DMS53 treated with DMSO at 0.1 percent for 48 hours (cell line): Measurements from ENCODE around the gene DSCAM.

Experiments
- DNase-seq: peaks from one replicate; lab custom pipeline; 2025; ENCODE audit not compliant: unreplicated experiment; lab: John Stamatoyannopoulos, UW

The DSCAM gene

GRCh38 chr21:40021558-40022351 is 825.2 kb downstream of the DSCAM start:
- no peak for DNase-seq

- DNase-seq, result no peak
These were observed 826.3 kb downstream of the DSCAM start for GRCh38 chr21:40020651-40021050.

DNA sequence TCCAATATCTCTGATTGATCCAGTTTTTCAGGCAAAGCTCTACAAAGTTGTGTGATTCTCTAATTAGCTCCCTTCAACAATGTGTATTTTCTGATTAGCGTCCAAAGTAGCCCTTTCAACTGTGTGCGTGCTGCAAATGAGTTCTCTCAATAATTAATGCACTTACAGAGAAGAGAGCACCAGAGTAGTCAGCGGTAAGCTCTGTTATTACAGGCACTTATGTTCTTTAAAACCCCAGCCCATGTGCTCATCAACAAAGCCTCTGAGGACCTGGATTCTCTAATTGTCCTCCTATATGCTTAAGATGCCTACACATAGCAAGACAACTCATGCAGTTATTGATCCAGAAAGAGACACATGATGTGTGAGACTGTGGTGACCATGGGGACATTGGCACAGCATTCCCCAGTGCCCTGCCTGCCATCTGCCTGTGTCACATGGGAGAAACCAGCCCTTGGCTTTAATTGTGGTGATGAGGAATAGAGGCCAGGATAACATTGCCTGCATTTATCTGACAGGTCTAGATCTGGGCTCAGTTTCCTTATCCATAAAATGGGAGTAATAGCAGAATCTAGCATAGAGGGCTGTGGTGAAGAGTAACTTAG is 828.0 kb downstream of the DSCAM start:
- no peak for DNase-seq

- no peak for DNase-seq
These were observed 830.3 kb downstream of the DSCAM start for GRCh38 chr21:40016667-40017066.

DNA sequence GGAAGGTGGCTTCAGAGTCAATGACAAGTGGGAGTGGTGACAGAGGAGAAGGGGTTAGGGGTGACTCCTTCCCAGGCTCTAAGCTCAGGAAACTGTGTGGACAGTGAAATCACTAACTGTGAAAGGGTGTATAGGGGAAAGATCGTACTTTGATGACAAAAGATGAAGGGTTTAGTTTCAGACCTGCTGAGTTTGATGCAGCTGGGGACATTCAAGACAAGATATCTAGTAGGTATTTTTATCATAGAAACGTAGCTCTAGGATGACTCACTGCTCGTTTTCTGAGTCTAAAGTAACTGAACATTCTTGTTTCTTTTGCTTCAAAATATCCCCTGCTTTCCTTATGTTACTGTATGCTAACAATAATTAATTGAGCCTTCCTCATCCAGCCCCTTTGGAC is 830.7 kb downstream of the DSCAM start:
- no peak for DNase-seq

DNA sequence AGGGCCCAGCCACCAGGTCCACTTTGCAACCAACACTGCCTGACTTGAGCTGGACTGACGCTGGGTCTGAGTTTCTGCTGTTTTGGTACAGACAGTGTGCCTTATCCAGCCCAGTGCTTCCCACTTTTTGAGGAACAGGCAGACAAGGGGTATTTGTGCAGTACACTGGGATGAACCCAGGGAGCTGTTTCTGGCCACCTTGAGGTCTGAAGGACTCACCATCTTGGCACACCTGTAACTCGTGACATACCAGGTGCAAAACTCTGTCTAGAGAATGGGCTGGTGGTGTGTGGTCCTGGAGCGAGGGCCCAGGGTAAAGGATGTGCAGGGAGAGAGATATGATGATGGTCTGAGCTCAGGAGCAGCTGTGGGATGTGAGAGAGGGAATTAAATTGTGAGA is 831.1 kb downstream of the DSCAM start:
- no peak for DNase-seq

DNA sequence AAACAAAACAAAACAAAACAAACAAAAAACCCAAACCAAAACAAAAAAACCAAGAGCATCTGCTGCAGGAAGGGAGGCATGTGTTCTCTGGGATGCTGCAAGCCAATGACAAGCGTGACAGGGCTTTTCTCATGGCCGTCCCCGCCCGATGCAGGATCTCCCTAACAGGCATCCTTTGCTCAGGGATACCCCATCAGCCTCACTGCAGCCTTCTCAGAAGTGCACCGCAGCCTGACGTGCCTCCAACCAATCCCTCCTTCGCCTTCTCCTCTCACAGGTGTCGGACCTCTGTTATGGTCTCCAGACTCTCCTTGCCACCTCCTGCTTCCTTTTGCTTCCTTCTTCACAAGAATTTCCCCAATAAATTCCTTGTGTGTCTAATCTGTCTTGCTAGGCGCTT is 832.6 kb downstream of the DSCAM start:
- no peak for DNase-seq

GRCh38 chr21:40013001-40013735 is 833.8 kb downstream of the DSCAM start:
- no peak for DNase-seq

- DNase-seq, result no peak
These were observed 835.6 kb downstream of the DSCAM start for GRCh38 chr21:40011371-40011770.

GRCh38 chr21:40002978-40003377 is 844.0 kb downstream of the DSCAM start:
- no peak for DNase-seq

- DNase-seq, result no peak
These were observed 862.5 kb downstream of the DSCAM start for GRCh38 chr21:39984286-39984991.

GRCh38 chr21:39980241-39980820 is 866.6 kb downstream of the DSCAM start:
- no peak for DNase-seq

GRCh38 chr21:39979321-39979720 is 867.6 kb downstream of the DSCAM start:
- no peak for DNase-seq

GRCh38 chr21:39976800-39977199 is 870.2 kb downstream of the DSCAM start:
- no peak for DNase-seq

DNA sequence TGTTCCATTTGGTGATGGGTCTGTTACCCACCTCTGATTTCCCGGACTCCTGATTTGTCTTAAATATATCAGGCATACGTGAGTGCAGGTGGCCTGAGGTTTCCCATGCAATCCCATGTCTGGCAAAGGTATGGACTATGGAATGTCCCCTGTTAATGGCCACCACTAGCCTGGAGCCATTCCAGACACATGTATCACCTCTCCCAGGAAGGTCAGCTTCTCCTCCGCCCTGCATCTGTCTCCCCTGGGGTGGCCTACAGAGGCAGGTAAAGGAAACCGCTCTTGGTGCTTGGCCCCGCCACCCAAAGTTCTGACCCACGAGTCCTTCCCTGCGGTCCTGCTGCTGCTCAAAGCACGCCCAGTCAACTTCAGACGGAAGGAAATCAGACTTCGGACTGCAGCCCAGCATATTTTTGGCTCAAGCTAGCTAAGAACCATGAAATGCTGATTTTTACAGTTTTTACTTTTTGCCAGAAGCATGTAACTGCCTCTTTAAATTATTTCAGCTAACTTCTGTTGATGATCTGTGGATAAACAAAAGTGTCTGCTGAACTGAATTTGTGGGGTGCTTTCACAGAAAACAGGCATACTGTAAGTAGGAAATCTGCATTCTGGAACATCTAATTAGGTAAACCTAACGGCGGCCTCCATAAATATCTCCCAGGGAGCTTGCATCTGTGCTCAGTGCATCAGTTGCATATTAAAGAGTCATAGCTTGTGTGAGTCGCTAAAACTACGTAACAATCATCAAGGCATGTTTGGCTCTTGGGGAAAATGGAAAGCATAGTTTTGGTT is 873.8 kb downstream of the DSCAM start:
- DNase-seq, result no peak

- no peak for DNase-seq
These were observed 874.5 kb downstream of the DSCAM start for GRCh38 chr21:39972471-39972870.

DNA sequence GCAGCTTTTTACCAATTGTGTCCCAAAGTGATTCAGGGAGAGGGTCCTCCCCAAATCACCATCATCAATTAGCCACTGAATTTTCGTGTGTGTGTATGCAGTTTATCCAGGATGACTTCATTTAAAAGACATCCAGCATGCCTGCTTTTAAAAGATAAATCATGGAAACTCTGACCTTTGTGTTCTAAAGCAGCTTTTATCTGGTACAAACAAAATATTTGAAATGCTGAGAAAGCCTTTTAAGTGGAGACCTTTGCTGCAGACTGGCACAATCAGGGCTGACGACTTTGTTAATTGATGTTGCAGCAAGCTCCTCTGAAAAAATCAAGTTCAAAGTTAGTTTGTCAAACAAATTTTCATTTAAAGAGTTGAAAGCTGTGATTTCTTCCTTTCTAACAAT is 875.0 kb downstream of the DSCAM start:
- DNase-seq, result no peak

GRCh38 chr21:39969691-39970364 is 877.1 kb downstream of the DSCAM start:
- DNase-seq, result no peak

DNA sequence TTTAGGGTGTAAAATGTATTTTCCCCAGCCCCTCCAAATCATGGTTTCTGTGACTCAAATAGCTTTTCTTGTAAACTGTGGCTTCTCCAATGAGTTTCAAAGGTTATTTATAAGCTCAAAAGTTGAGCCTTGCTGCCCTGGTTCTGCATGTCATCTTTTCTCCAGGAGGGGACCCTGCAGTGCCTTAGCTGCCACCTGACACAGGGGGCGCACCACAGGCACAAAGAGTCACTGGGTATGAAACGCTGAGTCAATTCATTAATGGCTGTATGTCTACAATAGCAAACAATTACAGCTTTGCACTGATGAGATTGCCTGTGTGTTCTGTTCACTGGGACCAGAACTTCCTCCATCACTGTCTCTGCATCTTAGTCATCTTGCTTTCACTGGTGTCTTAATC is 878.9 kb downstream of the DSCAM start:
- DNase-seq, result no peak

DNA sequence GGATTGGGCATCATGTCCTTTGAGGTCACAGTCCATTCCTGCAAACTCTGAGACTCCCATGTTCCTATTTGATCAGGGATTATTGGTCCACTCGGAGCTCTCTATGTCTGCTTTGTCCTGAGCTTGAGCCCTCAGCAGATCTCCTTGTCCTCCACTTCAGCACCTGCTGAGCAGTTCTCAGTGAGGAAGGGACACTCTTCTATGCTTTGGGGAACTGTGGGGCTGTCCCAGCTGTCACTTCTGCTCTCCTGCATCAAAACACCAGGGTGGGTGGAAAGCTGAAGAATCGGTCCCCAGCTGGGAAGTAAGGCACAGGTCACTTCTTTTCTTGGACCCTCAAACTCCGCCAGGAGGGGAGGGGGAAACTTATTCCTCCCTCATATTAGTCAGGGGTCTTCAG is 880.2 kb downstream of the DSCAM start:
- no peak for DNase-seq
